GM20000 (cell line): ENCODE measurements around the gene KLF3.

Source experiments
- DNase-seq: peaks from one replicate; pipeline ENCODE4 v3.0.0; 2012; ENCODE audit warnings: low spot score
- TF ChIP-seq, protein P1 (sequence below): IDR thresholded peaks from 2 replicates; pipeline ENCODE4 v1.5.1; 2012; ENCODE audit warnings: mild to moderate bottlenecking, control low read depth; ENCODE audit errors: extremely low read depth, missing control alignments

The KLF3 gene

DNA sequence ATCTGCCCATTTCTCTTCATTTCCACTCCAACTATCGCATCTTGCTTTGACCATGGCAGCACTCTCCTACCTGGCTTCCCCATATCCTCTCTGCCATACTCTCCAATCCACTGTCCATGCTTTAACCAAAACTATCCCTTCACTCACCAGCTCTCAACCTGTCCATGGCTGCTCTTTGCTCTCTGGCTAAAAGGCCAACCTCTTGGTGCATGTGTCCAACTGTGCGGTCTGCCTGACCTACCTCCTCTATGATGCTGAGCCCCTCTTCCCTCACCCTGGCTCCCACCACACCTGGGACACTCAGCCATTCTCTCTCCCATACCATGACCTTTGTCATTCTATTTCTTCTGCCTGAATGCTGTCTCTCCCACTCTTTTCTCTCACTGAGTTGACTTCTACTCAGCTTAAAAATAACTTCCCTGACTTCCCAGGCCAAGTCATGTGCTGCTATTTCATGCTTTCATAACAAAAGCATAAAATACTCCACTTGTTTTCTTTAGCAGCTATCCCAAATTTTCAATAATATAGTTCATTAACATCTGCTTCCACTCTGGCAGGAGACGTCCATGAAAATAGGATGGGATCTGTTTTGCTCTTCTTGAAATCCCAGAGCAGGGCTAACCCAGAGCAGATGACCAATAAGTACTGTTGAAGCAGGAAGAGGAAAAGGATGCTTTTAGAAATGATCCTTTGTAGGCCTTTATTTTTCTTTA is 29.8 kb upstream of the KLF3 start:
- DNase-seq = no peak
- TF ChIP-seq, protein P1, sequence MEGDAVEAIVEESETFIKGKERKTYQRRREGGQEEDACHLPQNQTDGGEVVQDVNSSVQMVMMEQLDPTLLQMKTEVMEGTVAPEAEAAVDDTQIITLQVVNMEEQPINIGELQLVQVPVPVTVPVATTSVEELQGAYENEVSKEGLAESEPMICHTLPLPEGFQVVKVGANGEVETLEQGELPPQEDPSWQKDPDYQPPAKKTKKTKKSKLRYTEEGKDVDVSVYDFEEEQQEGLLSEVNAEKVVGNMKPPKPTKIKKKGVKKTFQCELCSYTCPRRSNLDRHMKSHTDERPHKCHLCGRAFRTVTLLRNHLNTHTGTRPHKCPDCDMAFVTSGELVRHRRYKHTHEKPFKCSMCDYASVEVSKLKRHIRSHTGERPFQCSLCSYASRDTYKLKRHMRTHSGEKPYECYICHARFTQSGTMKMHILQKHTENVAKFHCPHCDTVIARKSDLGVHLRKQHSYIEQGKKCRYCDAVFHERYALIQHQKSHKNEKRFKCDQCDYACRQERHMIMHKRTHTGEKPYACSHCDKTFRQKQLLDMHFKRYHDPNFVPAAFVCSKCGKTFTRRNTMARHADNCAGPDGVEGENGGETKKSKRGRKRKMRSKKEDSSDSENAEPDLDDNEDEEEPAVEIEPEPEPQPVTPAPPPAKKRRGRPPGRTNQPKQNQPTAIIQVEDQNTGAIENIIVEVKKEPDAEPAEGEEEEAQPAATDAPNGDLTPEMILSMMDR = no peak

DNA sequence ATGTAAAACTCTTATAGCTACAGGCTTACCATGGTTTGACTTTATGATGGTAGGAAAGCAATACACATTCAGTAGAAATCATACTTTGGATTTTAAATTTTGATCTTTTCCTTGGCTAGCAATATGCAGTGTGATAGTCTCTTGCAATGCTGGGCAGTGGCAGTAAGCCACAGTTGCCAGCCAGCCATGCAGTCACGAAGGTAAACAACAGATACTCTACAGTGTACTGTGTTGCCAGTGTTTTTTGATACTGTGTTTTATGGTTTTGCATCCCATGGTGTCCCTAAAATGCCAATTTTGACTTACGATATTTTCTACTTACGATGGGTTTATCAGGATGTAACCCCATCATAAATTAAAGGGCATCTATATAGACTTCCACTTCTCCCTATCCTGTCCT is 24.8 kb upstream of the KLF3 start:
- TF ChIP-seq, protein P1 = no peak

GRCh38 chr4:38641811-38642210 is 22.2 kb upstream of the KLF3 start:
- DNase-seq = no peak
- TF ChIP-seq, protein P1 = no peak

More for the DNA sequence above, 24.8 kb upstream of the KLF3 start:
- no peak for DNase-seq

GRCh38 chr4:38644201-38644600 is 19.8 kb upstream of the KLF3 start:
- DNase-seq = no peak
- TF ChIP-seq, protein P1 = no peak

DNA sequence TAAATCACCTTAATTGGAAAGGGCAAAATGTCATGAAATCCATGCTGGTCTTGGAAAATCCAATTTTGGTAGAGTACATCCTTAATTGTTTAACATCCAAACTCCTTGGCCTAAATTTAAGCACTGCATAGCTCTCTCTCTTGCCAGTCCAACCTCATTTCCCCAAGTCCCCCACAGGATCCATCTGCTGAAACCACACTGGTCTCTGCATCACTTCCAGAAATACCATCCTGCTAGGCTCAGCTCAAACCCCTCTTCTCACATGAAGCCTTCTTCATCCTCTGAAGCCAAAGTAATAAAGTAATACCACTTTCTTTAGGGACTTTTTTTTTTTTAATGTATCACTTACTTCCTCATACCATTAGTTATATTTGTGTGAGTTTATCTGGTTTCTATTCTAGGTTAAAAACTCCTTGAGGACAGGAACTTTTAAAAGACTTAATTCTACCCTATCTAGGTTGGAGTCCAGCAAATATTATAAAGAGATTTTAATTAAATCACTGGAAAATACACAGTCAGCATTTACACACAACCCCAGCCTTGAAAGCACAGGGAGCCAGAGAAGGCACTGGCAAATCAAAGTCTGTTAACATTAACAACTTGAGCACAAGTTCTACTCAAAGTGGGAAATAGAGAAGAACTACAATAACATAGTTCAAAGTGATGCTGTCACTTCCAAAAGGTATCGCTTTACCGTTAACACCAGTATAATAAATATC is 16.7 kb upstream of the KLF3 start:
- DNase-seq = no peak
- TF ChIP-seq, protein P1 = no peak

DNA sequence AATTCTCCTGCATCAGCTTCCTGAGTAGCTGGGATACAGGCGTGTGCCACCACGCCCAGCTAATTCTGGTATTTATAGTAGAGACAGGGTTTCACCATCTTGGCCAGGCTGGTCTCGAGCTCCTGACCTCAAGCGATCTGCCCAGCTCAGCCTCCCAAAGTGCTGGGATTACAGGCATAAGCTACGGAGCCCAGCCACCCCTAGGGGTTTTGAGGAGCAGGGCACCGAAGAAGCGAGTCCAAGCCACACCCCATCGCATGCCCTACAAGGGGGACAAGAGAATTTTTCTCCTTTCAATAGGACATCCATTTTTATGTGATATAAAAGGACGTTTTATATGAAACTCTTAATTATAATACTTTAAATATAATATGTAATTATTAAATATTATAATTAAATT is 13.9 kb upstream of the KLF3 start:
- TF ChIP-seq, protein P1 = no peak
- no peak for DNase-seq

GRCh38 chr4:38654273-38654672 is 9.7 kb upstream of the KLF3 start:
- DNase-seq = no peak
- TF ChIP-seq, protein P1 = no peak
